ENCODE results near the gene CDKN1C.
"Not testable (repeated sequence)": the region's sequence is repeated elsewhere in the genome, so short reads cannot be mapped to it uniquely, and the experiment has no call there.

The CDKN1C gene

DNA sequence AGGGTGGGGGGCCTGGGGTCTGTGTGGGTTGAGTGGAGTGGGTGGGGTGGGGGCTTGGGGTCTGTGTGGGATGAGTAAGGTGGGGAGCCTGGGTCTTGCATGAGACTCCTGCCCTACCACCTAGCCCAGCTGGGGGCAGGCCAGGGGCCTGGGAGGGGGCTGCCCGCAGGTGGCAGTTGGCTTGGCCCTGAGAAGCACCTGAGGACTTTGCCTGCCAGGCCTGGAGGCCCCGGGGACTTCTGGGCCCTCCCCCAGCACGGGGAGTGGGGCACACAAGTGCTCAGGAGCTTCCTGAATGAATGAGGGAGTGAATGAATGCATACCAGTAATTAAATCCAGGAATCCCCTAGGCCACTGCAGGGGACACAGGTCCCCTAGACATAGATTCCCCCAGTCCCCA, 37.1 kb upstream of the CDKN1C start:
- no peak for DNase-seq

DNA sequence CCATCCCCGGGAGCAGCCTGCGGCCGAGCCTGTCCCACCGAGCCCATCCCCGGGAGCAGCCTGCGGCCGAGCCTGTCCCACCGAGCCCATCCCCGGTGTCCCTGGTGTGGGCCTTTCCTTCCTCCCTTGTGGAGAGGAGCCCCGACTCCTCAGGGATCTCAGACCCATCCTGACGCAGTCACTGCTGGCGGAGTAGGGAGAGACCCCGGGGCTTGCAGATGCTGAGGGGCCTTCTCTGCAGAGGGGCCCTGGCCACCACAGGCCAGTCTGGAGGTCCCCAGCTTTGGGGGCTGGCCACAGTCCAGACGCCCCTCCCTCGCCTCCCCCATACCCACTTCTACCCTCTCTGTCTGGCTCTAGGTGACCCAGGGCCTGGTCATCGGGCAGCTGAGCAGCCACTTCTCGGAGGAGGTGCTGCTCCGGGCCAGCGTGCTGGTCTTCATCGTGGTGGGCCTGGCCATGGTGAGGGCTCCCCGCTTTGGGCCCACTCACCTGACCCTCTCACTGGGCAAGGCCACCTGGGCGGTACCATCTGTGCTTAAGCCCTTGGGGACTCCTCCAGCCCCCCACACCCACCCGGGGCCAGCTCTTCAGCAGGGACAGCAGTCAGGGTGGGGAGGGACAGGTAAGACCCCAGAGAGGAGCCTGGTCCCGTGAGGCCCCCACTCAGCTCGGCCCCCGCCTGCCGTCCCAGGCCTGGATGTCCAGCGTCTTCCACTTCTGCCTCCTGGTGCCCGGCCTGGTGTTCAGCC, 36.3 kb upstream of the CDKN1C start:
- DNase-seq, result no peak

DNA sequence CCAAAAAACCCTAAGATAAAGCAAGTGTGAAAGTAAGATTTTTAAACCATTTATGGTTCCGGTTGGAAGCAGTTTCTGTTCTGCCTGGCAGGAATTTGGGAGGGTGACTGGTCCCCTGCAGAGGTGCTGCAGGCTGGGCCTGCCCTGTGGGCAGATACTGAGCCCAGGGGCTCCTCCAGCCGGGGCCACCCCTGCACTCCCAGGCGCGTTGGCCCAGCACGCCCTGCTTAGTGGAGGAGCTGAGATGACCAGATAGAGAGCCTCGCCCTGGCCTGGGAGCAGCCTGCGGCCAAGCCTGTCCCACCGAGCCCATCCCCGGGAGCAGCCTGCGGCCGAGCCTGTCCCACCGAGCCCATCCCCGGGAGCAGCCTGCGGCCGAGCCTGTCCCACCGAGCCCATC, 35.7 kb upstream of the CDKN1C start:
- no peak for DNase-seq

DNA sequence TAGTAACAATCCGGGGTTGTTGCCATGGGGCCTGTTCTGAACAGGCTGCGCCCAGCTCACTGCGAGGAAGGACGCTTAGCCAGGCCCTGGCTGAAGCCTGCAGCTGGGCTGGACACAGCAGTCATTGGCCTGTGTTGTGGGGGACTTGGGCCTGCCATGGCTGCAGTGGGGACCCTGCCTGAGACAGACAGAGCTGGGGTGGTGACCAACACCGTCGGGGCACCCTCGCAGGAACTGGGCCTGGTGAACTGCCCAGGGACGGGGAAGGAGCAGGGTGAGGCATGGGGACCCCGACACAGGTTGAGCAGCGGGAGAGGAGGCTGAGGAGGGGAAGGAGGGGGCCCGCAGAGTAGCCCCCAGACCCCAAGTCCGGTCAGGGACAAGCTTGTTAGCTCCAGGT, 34.8 kb upstream of the CDKN1C start:
- DNase-seq, result no peak

DNA sequence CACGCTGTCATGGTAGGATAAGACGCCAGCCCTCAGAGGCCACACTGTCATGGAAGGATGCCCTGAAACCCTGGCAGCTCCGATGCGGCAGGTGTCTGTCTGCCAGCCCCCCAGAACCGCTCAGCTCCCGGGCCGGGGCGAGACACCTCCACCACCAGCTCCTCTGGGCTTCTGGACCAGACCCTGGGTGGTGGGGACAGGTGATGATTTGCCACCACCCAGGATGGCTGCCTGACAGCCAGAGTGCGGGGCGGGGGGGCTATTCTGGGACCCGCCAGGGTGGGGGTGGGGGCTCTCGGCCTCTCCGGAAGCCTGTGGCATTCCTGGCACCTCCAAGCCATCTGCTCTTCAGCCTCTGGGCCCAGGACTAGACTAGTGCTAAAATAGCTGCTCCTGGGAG, 34.3 kb upstream of the CDKN1C start:
- no peak for DNase-seq

DNA sequence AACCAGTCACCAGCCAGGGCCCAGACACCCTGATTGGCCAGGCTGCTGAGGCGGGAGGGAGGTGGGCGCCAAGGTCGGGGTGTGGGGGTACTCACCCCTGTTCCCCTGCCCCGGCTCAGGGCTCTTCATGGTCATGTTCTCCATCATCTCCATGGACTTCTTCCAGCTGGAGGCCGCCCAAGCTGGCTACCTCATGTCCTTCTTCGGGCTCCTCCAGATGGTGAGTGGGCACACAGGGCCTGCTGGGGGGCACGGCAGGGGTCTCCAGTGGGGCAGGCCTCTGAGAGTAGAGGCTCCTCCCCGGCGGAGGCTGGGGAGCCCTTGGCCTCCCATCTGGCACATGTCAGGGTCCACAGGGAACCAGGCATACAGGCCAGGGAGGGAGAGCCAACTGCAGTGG, 33.6 kb upstream of the CDKN1C start:
- DNase-seq, result no peak

DNA sequence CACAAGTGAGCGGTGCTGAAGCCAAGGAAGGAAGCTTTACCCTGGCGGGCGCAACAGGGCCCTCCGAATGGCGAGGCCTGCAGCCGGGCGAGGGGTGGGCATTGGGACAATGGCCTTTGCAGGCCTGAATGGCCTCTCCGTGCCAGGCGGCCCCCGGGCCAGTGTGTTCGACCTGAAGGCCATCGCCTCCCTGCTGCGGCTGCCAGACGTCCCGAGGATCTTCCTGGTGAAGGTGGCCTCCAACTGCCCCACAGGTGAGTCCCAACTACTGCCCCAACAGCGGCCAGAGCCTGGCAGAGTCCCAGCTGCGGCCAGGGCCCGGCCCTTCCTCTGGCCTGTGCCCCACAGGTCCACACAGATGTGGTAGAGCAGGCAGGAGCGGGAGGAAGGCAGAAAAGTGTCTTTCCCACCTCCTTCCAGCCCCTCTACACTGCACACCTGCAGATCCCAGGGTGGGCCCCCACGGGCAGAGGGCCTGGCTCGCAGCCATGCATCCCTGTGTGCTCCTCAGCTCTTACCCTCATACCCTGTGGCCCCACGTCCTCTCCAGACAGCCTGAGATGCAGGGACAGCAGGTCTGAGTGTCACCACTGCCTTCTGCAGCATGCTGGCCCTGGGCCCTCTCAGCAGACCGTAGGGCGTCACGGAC, 32.4 kb upstream of the CDKN1C start:
- no peak for DNase-seq

DNA sequence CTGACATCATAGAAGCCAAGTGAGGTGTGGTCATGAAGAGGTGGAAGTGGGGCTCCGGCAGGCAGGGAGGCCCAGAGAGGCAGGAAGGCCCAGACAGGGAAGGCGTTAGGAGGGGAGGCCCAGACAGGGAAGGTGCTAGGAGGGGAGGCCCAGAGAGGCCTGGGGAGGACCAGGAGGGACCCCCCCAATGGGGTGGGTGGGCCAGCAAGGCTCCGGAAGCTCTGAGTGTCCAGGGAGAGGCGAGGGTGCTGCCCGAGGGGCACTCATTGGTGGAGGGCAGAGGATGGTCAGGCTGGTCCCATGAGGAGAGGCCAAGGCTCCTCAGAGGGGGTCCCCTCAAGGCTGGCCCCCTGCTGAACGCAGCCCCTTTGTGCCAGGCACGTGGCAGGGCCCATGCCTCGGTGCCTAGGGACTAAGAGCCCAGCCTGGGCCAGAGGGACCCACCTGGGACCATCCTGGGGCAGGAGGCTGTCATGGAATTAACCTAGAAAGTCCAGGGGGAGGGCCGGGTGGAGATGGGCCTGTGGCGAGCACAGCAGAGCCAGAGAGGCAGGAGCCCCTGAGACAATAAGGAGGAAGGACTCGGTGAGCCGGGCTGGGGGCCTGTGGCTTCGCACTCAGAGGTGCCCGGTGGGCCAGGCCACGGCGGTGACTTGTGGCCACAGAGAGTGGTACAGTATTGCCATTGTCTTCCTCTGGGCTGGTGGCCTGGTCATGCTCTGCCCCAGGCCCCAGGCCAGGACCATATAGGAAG, 31.5 kb upstream of the CDKN1C start:
- no peak for DNase-seq

DNA sequence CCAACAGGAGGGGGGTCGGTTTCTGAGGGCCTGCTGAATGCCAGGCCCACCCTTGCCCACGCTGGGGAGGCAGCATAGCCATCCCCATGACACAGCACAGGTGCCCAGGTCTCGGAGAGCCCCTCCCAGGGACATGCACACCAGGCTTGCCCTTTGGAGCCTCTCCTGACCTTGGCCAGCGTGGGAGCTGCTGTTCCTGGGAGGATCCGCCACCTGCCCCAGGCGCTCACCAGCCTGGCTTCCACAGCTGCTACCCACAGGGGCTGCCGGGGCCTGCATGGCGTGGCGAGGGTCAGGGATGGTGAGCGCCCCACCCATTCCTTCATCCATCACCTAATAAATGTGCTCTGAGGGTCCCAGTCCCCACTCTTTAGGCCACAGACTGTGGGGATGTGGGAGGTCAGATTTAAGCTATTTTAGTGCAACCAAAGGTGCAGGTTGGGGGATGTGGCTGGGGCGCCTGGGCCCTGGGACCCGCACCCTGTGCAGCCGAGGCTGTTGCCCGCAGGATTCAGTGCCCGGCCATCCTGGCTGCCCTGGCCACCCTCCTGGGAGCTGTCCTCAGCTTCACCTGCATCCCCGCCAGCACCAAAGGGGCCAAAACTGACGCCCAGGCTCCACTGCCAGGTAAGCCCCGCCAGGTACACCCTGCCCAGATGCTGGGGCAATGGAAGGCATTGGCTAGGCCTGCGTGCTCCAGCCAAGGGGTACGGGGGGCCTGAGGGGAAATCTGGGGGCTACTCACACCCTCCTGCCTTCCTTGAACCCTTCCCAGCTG, 30.7 kb upstream of the CDKN1C start:
- no peak for DNase-seq

DNA sequence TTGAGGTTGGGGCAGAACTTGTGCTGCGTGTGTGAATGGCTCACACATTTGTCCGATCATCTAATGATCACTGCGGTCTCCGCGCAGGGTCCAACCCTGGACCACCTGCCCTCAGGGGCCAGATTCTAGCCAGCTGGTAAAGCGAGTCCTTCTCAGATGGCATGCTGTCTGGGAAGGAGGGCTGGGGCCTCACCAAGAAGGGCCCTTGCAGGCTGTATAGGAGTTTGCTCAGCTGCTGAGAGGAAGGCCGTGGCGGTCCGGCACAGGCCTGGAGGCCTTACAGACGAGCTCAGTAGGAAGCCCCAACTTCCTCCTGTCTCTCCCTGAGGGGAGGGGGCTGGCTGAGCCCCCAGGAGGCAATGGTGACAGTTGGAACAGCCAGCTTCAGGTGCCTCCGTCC, 29.9 kb upstream of the CDKN1C start:
- no peak for DNase-seq

DNA sequence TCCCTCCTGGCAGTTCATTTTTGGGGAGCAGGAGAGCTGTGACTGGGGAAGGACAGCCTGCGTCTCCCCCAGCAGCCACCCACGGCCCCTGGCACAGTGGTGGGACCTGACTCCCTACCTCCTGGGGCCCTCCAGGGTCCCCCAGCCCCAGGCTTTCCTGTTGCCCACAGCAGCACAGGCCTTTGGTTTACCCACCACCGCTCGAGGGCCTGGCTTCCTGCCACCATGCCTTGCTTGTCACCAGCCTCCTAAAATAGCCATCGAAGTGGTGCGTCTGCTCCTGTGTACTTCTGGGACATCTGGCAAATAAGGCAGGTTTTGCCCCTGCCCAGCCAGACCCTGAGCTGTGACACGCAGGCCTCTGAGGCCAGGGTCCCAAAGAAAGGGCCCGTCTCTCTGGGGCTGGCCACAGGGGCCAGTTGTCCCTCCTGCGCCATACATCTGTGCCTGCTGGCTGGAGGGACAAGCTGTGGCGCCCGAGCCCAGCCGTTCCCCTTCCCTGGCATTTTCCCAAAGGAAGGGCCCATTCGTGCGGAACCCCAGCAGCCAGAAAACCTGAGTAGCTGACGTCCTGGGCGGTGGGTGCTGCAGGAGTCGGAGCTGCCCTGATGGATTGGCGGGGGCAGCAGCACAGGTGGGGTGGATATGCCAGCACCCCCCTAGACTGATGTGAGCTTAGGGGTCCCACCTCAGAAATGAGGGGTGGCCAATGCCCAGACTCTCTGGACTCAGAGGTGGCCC, 29.1 kb upstream of the CDKN1C start:
- no peak for DNase-seq

DNA sequence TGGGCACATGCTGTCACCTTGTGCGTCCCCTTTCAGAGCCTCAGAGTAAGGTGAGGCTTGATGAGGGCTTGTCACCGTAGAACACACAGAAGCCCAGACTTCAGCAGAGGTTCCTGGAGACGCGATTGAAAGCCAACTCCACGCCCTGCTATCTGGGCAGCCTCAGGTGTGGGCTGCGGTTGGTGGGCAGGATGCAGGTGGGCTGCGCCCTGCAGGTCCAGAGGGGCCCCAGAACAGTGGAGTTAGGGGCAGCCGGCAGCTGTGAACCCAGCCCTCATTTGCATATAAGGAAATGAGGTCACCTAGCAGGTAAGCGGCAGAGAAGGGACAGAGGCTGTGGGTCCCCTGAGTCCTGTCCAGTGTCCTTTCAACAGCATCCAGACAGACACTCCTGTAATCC, 28.2 kb upstream of the CDKN1C start:
- DNase-seq, result no peak

DNA sequence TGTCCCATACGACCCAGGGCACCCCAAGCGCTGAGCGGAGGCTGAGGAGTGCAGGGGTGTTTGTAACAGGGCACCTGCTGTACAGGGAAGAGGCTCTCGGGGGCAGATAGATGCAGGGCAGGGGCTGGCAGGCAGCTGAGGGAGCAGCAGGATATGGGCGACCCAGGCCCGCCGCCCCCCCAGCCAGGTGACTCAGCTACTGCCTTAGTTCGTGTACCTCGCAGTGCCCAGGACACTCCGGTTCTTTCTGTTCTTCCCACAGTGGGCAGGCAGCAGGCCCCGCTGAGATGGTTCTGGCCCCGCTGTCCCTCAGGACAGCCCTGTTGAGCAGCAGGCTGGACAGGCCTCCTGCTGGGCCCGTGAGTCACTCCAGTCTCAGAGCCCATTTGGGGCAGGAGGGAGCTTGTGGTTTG, 27.4 kb upstream of the CDKN1C start:
- DNase-seq, result no peak

DNA sequence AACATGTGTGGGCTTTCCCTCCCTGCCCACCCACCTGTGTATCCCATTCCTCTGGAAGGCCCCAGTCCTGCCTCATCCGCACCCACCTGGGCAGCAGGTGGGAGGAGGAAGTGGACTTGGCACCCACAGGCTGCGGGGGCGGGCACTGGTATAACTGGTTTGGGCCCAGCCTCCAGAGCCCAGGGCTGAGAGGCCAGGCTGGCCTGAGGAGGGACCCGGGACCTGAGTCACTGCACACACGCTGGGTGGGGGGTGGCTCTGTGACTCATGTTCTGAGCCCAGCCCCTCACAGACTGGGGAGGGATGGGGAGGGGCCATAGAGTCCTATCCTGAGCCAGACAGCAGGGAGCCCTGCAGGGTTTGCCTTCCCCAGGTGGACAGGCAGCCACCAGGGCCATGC, 26.9 kb upstream of the CDKN1C start:
- DNase-seq, result no peak

DNA sequence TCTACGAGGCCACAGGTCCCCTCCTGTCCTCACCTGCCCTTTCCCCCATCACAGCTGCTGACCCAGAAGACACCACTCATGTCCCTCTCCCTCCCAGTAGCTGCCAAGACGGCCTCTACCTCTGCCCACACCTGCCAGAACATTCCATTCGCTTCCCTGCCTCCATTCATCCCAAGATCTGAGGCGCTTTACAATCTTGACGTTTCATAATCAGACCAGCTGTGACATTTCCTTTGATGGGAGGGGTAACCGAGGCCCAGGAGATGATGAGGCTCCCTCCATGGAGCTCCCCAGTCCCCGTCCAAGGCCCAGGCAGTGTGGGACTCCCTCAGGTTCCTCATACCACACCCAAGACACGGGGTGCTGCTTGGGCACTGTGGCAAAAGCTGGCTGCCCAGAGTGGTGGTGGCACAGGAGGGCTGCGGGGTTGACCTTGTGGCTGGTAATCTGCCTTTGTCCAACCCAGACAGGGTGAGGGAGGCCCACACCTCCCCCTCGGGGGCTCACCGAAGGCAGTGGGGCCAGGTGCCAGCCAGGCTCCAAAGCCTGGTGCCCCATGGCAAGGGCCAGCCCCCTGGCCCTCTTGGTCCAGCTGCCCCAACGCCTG, 26.3 kb upstream of the CDKN1C start:
- DNase-seq, result no peak

DNA sequence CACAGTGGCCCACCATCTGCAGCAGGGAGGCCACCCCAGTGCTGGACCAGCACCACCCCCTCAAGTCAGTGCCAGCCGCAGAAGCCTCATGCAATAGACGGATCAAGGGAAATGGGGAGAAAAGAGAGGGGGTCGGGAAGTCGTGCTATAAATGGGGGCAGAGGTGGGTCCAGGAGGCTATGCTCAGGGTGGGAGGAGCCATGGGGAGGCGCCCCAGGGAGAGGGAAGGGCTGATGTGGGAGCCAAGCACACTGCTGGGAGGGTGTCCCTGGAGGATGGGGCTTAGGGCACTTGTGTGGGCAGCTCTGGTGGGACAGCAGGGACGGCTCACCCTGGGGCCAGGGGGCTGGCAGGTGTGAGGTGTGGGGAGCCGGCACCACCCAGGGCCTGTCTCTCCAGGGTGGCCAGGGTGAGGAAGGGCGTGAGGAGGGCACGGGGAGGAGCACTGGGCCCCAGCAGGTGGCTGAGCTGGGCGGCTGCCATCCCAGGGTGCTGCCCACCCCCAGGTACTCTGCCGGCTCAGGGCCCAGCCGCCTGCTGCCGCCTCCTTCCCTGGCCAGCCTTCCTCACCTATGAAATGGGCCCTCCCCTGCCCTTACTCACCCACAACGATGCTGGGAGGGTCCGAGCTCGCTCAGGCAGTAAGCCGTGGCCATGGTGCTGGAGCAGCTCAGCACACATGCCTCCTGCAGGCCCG, 25.7 kb upstream of the CDKN1C start:
- no peak for DNase-seq

DNA sequence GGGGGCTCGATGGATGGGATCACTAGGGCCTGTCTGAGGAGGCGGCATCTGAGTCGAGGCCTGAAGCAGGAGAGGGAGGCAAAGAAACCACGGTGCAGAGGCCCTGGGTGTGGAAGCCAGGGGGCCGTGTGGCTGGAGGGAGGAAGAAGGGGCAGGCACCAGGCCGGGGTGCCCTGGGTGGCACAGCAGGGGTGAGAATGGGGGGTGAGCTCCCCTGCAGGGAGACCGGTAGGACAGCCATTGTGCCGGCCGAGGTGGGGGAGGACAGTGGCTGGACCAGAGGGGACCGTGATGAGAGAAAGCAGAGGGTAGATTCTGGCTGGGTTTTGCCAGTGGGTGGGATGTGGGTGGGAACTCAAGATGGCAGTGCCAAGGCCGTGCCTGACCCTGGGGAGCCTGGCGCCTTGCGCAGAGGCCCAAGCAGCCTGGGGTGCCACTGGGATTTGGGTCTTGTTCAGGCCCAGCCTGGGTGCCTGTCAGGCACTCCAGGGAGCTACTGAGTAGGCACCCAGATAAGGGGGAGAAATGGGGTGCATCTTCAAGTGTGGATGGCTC, 24.9 kb upstream of the CDKN1C start:
- DNase-seq, result no peak

DNA sequence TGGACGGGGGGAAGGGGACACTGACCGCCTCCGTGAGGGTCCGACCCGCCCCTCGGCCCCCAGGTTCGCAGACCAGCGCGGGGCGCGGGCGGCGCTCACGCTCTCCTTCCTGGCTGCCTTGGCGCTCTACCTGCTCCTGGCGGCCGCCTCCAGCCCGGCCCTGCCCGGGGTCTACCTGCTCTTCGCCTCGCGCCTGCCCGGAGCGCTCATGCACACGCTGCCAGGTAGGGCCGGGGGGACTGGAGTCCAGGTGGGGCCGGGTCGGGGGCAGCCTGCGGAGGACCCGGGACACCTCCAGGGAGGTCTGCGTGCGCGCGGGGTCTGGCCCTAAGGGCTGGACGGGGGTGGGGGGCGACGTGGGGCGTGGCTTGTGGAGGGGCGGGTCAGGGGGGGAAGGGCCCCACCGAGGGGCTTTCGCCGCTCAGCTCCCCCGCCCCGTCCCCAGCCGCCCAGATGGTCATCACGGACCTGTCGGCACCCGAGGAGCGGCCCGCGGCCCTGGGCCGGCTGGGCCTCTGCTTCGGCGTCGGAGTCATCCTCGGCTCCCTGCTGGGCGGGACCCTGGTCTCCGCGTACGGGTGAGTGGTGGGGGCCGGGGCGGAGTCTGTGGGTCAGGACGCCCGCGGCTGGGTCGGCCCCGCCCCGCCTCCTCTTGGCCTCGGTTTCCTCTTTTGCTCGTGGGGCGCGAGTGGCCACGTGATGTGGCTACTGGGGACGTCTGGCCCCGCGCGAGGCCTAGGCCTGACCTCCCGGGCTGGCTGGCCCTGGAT, 23.7 kb upstream of the CDKN1C start:
- no peak for DNase-seq

DNA sequence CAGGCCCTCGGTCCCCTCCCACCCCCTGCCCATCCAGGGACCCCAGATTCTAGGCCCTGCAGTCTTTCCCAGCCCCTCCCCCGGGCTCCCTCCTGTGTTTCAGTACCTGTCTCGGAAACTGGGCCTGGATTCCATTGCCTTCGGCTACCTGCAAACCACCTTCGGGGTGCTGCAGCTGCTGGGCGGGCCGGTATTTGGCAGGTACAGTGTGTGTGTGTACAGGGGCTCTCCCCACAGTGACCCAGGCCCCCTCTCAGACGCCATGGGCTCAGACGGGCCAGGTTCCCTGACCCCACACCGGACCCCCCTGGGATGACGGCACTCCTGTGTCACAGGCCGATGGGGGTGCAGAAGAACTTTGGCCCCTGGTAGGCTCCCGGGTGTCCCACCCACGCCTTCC, 22.6 kb upstream of the CDKN1C start:
- DNase-seq, result no peak

DNA sequence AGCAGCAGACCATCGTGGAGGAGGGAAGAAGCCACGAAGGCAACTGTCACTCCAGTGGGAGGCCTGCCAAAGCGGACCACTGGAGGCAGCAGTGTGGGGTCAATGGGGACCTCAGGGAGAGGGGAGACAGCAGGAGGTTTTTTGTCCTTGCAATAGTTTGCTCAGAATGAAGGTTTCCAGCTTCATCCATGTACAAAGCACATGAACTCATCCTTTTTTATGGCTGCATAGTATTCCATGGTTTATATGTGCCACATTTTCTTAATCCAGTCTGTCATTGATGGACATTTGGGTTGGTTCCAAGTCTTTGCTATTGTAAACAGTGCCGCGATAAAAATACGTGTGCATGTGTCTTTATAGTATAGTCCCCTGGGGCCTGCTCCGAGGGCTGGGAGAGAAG, 19.7 kb upstream of the CDKN1C start:
- not testable (repeated sequence) for DNase-seq

Measured in stimulated activated CD4-positive, alpha-beta T cell treated with anti-CD3 and anti-CD28 coated beads, Interleukin-2, amount 100 ng/mL, for 24 hours (primary cell).